HG02798 (cell line): ENCODE data around the gene ZBED1.
"Not testable (repeated sequence)": the region's sequence is repeated elsewhere in the genome, so short reads cannot be mapped to it uniquely, and the experiment has no call there.

Experiments
- ATAC-seq: cut with Tn5 transposase; IDR thresholded peaks from one replicate; pipeline ENCODE4 v1.9.1; 2021; ENCODE audit warnings: mild to moderate bottlenecking; ENCODE audit not compliant: unreplicated experiment, poor library complexity

Gene ZBED1

DNA sequence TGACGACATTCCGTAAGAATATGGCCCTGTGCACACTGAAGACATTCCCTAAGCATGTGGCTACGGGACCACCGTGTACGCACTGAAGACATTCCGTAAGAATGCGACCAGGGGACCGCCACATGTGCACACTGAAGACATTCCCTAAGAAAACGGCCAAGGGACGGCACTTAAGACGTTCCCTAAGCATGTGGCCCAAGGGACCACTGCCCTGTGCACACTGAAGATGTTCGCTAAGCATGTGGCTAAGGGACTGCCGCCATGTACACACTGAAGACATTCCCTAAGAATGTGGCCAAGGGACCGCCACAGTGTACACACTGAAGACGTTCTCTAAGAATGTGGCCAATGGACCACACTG, 21.4 kb downstream of the ZBED1 start:
- no peak for ATAC-seq

DNA sequence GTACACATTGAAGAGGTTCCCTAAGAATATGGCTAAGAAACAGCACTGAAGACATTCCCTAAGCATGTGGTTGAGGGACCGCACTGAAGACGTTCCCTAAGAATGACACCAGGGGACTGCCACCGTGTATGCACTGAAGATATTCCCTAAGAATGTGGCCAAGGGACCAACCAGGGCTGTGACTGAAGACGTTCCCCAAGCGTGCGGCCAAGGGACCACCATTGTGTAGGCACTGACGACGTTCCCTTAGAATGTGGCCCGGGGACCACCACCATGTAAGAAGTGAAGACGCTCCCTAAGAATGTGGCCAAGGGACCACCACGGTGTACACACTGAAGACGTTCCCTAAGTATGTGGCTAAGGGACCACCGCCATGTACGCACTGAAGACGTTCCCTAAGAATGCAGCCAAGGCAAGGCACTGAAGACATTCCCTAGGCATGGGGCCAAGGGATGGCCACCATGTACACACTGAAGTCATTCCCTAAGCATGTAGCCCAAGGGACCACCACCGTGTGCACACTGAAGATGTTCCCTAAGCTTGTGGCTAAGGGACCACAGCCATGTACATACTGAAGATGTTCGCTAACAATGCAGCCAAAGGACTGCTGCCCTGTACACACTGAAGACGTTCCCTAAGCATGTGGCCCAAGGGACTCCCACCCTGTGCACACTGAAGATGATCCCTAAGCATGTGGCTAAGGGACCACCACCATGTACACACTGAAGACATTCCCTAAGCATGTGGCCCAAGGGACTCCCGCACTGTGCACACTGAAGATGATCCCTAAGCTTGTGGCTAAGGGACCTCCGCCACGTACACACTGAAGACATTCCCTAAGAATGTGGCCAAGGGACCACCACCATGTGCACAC, 22.0 kb downstream of the ZBED1 start:
- ATAC-seq, result no peak

DNA sequence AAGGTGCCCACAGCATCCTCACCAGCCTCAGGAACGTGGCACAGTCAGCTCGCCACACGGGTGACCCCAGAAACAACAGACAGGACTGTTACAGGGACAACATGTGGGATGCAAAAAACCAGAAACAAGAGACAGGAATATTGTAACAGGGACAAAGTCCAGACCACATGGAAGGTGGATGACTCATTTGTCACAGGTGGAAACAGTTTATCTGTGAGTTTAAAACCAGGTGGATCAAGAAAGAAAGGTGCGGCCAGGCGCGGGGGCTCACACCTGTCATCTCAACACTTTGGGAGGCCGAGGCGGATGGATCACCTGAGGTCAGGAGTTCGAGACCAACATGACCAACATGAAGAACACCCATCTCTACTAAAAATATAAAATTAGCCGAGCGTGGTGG, 23.5 kb downstream of the ZBED1 start:
- not testable (repeated sequence) for ATAC-seq

DNA sequence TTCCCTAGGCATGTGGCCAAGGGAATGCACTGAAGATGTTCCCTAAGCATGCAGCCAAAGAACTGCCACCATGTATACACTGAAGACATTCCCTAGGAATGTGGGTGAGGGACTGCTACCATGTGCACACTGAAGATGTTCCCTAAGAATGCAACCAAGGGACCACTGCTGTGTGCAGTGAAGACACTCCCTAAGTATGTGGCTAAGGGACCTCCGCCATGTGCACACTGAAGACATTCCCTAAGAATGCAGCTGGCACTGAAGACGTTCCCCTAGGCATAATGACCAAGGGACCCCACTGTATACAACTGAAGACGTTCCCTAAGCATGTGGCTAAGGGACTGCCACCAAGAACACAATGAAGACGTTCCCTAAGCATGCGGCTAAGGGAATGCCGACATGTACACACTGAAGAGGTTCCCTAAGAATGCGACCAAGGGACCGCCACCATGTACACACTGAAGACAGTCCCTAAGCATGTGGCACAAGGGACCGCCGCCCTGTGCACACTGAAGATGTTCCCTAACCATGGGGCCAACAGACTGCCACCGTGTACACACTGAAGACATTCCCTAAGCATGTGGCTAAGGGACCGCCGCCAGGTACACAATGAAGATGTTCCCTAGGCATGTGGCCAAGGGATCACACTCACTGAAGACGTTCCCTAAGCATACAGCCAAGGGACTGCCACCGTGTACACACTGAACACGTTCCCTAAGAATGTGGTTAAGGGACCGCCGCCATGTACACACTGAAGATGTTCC, 25.6 kb downstream of the ZBED1 start:
- ATAC-seq, result no peak

- ATAC-seq, result no peak
These were observed 26.4 kb downstream of the ZBED1 start for GRCh38 chrX:2474280-2474962.

GRCh38 chrX:2473064-2473463, 27.7 kb downstream of the ZBED1 start:
- ATAC-seq, result not testable (repeated sequence)

DNA sequence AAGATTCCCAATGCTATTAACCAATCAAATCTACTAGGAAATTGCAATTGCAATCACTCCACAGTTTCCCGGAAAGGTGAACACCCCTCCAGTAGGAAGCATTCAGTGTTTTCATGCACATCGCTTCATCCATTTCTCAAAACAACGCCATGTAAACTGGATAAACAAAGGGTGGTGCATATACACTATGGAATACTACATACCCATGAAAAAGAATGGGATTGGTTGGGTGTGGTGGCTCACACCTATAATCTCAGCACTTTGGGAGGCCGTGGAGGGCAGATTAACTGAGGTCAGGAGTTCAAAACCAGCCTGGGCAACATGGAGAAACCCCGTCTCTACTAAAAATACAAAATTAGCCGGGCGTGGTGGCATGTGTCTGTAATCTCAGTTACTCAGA, 29.1 kb downstream of the ZBED1 start:
- no peak for ATAC-seq

- not testable (repeated sequence) for ATAC-seq
These were observed 29.6 kb downstream of the ZBED1 start for GRCh38 chrX:2471126-2471525.

- not testable (repeated sequence) for ATAC-seq
These were observed 30.9 kb downstream of the ZBED1 start for GRCh38 chrX:2469852-2470251.

DNA sequence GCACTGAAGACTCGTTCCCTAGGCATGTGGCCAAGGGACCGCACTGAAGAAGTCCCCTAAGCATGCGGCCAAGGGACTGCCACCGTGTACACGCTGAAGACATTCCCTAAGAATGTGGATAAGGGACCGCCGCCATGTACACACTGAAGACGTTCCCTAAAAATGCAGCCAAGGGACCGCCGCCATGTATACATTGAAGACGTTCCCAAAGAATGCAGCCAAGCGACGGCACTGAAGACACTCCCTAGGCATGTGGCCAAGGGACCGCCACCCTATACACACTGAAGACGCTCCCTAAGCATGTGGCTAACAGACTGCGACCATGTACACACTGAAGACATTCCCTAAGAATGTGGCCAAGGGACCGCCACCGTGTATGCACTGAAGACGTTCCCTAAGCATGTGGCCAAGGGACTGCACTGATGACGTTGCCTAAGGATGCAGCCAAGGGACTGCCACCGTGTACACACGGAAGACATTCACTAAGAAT, 31.5 kb downstream of the ZBED1 start:
- no peak for ATAC-seq

GRCh38 chrX:2468261-2469195, 32.2 kb downstream of the ZBED1 start:
- no peak for ATAC-seq

DNA sequence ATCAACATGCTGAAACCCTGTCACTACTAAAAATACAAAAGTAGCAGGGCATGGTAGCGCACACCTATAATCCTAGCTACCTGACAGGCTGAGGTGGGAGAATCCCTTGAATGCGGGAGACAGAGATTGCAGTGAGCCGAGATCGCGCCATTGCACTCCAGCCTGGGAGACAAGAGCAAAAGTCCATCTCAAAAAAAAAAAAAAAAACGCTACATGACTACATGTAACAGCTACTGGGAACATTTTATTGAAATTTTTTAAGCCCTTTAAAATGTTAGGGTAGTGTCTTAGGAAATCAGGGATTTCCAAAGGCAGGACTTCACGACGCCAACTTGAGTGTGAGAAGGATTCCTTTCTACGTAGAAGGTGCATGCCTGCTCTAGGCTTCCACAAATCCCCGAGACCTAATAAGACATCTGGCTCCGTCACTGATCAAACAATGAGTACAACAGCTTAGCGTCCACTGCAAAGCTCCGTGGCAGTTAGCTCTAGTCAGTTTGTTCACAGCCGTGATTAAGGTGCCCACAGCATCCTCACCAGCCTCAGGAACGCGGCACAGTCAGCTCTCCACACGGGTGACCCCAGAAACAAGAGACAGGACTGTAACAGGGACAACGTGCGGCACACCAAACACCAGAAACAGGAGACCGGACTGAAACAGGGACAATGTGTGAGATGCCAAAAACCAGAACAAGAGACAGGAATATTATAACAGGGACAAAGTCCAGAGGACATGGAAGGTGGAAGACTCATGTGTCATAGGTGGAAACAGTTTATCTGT, 33.7 kb downstream of the ZBED1 start:
- no peak for ATAC-seq

DNA sequence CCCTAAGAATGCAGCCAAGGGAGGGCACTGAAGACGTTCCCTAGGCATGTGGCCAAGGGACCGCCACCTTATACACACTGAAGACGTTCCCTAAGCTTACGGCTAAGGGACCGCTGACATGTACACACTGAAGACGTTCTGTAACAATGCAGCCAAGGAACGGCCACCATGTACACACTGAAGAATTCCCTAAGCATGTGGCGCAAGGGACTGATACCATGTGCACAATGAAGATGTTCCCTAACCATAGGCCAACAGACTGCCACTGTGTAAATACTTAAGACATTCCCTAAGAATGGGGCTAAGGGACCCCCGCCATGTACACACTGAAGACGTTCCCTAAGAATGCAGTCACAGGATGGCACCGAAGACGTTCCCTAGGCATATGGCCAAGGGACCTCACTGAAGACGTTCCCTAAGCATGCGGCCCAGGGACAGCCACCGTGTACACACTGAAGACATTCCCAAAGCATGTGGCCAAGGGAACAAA, 36.1 kb downstream of the ZBED1 start:
- ATAC-seq, result no peak

GRCh38 chrX:2463973-2464676, 36.7 kb downstream of the ZBED1 start:
- ATAC-seq, result no peak

DNA sequence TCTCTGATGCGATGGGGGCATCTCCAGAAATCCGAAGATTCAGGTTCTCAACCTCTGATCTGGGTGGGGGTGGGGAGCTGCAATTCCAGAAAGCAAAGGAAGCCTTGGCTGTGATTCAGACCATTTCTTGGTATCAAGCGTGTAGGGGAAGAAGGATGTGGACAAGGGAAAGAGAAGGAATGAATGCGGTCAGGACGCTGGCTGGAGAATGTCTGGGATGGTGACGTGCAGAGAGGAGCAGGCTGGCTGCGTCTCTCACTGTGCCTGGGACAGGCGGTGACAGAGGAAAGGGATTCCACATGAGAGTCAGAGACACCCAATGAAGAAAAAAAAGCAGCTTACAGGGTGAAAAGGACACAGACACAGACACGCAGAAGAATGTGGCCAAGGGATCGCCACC, 37.3 kb downstream of the ZBED1 start:
- ATAC-seq, result not testable (repeated sequence)

- no peak for ATAC-seq
These were observed 38.0 kb downstream of the ZBED1 start for GRCh38 chrX:2462780-2463179.

GRCh38 chrX:2462074-2462473, 38.7 kb downstream of the ZBED1 start:
- ATAC-seq, result no peak

DNA sequence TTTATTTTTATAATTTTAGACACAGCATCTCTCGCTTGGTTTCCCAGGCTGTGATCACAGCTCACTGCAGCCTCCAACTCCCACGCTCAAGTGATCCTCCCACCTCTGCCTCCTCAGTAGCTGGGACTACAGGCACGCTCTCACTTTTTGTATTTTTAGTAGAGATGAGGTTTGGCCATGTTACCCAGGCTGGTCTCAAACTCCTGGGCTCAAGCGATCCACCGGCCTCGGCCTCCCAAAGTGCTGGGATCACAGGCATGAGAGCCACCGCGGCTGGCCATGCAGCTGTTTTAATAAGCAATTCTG, 39.1 kb downstream of the ZBED1 start:
- ATAC-seq, result no peak
